Measurements from ENCODE around the gene SPG7.
"Not testable (repeated sequence)": the region's sequence is repeated elsewhere in the genome, so short reads cannot be mapped to it uniquely, and the experiment has no call there.

SPG7 gene

GRCh38 chr16:89581045-89581695 is 73.0 kb downstream of the SPG7 start:
- no peak for DNase-seq (ENCODE audit: low read depth, low spot score)

- DNase-seq (ENCODE audit: low read depth, low spot score) = no peak
Observed at GRCh38 chr16:89581861-89582563, 73.8 kb downstream of the SPG7 start.

GRCh38 chr16:89582614-89583196 is 74.5 kb downstream of the SPG7 start:
- DNase-seq (ENCODE audit: low read depth, low spot score) = no peak

- DNase-seq (ENCODE audit: low read depth, low spot score) = no peak
Observed at GRCh38 chr16:89583197-89583894, 75.1 kb downstream of the SPG7 start.

- no peak for DNase-seq (ENCODE audit: low read depth, low spot score)
Observed at GRCh38 chr16:89583895-89584644, 75.9 kb downstream of the SPG7 start.

GRCh38 chr16:89584768-89585549 is 76.8 kb downstream of the SPG7 start:
- no peak for DNase-seq (ENCODE audit: low read depth, low spot score)

- no peak for DNase-seq (ENCODE audit: low read depth, low spot score)
Observed at GRCh38 chr16:89586218-89586617, 78.0 kb downstream of the SPG7 start.

- DNase-seq (ENCODE audit: low read depth, low spot score) = no peak
Observed at GRCh38 chr16:89586853-89587252, 78.7 kb downstream of the SPG7 start.

GRCh38 chr16:89587676-89588075 is 79.5 kb downstream of the SPG7 start:
- not testable (repeated sequence) for DNase-seq (ENCODE audit: low read depth, low spot score)

GRCh38 chr16:89588413-89589109 is 80.4 kb downstream of the SPG7 start:
- DNase-seq (ENCODE audit: low read depth, low spot score) = no peak

- no peak for DNase-seq (ENCODE audit: low read depth, low spot score)
Observed at GRCh38 chr16:89589241-89589926, 81.2 kb downstream of the SPG7 start.

- no peak for DNase-seq (ENCODE audit: low read depth, low spot score)
Observed at GRCh38 chr16:89593841-89594240, 85.6 kb downstream of the SPG7 start.

GRCh38 chr16:89595330-89596060 is 87.3 kb downstream of the SPG7 start:
- DNase-seq (ENCODE audit: low read depth, low spot score) = no peak

- no peak for DNase-seq (ENCODE audit: low read depth, low spot score)
Observed at GRCh38 chr16:89596061-89596689, 88.0 kb downstream of the SPG7 start.

- no peak for DNase-seq (ENCODE audit: low read depth, low spot score)
Observed at GRCh38 chr16:89596957-89597649, 88.9 kb downstream of the SPG7 start.

- no peak for DNase-seq (ENCODE audit: low read depth, low spot score)
Observed at GRCh38 chr16:89598199-89598598, 90.0 kb downstream of the SPG7 start.

GRCh38 chr16:89599451-89599858 is 91.3 kb downstream of the SPG7 start:
- no peak for DNase-seq (ENCODE audit: low read depth, low spot score)

- no peak for DNase-seq (ENCODE audit: low read depth, low spot score)
Observed at GRCh38 chr16:89599902-89600301, 91.7 kb downstream of the SPG7 start.
